ENCODE measurements around the gene UBA52.

Gene UBA52

DNA sequence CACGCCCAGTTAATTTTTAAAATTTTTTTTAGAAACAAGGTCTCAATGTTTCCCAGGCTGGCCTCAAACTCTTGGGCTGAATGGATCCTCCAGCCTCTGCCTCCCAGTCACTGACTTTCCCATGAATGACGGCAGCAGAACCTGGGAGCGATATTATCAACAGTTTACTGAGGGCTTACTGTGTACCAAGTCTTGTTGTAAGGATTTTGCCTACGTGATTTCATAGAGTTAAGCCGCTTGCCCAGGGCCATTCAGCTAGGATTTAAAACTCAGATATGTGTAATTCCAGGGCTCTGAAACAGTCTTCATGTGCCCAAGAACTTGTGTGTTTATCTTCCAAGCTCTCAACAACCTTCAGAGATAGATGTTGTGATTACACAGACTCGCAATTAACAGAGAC lies 20.0 kb upstream of the UBA52 start:
- no peak for TF ChIP-seq CTCF (IDR thresholded peaks at IDR 0.05; ENCODE audit: control extremely low read depth, extremely low read depth, low read depth, missing control alignments)
- no peak for DNase-seq (ENCODE audit: extremely low spot score)
- ChIA-PET POLR2A (no interaction called here), CTCF (interaction anchor here (1.1 kb wide), 1 partner anchor 31 kb away, joined by 3 read pairs; no protein-coding TSS in a partner anchor)

- ChIA-PET CTCF (interaction anchor here (0.9 to 3.4 kb wide), 9 partner anchors 10 to 107 kb away, joined by 3 to 19 read pairs (median 7); partner anchors contain the start of genes FKBP8, REX1BD and UBA52), POLR2A (interaction anchor here (0.5 to 1.9 kb wide), 5 partner anchors 9 to 354 kb away, joined by 3 to 14 read pairs (median 4); partner anchors contain the start of gene FKBP8)
- DNase-seq (ENCODE audit: extremely low spot score) = peak; percentile 98
- no peak for TF ChIP-seq CTCF (IDR thresholded peaks at IDR 0.05; ENCODE audit: control extremely low read depth, extremely low read depth, low read depth, missing control alignments)
These were observed 14.1 kb upstream of the UBA52 start, which contains the start of gene KXD1 for GRCh38 chr19:18557411-18558201. TSS of gene KXD1 (plus strand) at chr19:18557870. CDS start at chr19:18562057, 4,187 bp downstream.

DNA sequence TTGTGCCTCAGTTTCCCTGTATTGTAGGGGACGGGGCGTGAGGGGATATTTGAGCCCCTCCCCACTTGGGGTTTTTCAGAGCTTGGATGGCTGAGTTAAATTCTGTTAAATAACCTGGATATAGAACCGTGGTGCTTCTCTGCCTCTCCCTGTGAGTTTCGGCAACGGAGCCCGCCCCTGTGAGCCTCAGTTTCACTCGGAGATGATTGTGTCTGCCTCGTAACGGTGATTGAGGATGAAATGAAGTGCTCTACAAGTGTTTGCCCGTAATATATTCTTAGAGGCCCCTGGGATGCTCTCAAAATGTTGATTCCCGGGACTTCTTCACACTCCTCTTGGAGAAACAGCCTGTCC lies 13.5 kb upstream of the UBA52 start:
- no peak for DNase-seq (ENCODE audit: extremely low spot score)
- POLR2A ChIA-PET = interaction anchor here (0.5 to 1.9 kb wide), 6 partner anchors 8 to 354 kb away, joined by 3 to 14 read pairs (median 4); partner anchors contain the start of genes FKBP8 and UBA52
- CTCF ChIA-PET = interaction anchor here (0.8 to 3.4 kb wide), 10 partner anchors 9 to 108 kb away, joined by 3 to 19 read pairs (median 6); partner anchors contain the start of genes FKBP8, REX1BD and UBA52
- no peak for TF ChIP-seq CTCF (IDR thresholded peaks at IDR 0.05; ENCODE audit: control extremely low read depth, extremely low read depth, low read depth, missing control alignments)

- CTCF ChIA-PET = interaction anchor here (0.8 to 3.4 kb wide), 10 partner anchors 9 to 108 kb away, joined by 3 to 19 read pairs (median 6); partner anchors contain the start of genes FKBP8, REX1BD and UBA52
- no peak for DNase-seq (ENCODE audit: extremely low spot score)
- POLR2A ChIA-PET = interaction anchor here (0.6 to 1.9 kb wide), 4 partner anchors 13 to 283 kb away, joined by 3 to 14 read pairs (median 4); partner anchors contain the start of genes FKBP8 and UBA52
- TF ChIP-seq CTCF (IDR thresholded peaks at IDR 0.05; ENCODE audit: control extremely low read depth, extremely low read depth, low read depth, missing control alignments) = no peak
These were observed 13.1 kb upstream of the UBA52 start for GRCh38 chr19:18558604-18559003.

- ChIA-PET POLR2A (no interaction called here), CTCF (interaction anchor here (0.7 to 1.6 kb wide), 4 partner anchors 16 to 49 kb away, joined by 3 to 5 read pairs (median 3); no protein-coding TSS in a partner anchor)
- no peak for DNase-seq (ENCODE audit: extremely low spot score)
- no peak for TF ChIP-seq CTCF (IDR thresholded peaks at IDR 0.05; ENCODE audit: control extremely low read depth, extremely low read depth, low read depth, missing control alignments)
These were observed 12.0 kb upstream of the UBA52 start for GRCh38 chr19:18559685-18560084.

GRCh38 chr19:18562086-18562485 lies 9.6 kb upstream of the UBA52 start:
- no peak for DNase-seq (ENCODE audit: extremely low spot score)

More at GRCh38 chr19:18562086-18562485, 9.6 kb upstream of the UBA52 start:
- no peak for TF ChIP-seq CTCF (IDR thresholded peaks at IDR 0.05; ENCODE audit: control extremely low read depth, extremely low read depth, low read depth, missing control alignments)
- ChIA-PET POLR2A (no interaction called here), CTCF (interaction anchor here (1.5 to 3.5 kb wide), 2 partner anchors 10 to 27 kb away, joined by 6 to 12 read pairs; partner anchors contain the start of genes REX1BD and UBA52)
